Vagina (tissue), 2 donors: ENCODE results near the gene ADGRV1.

Source experiments
- POLR2A ChIP-seq, 2 donors: fragments of 450-650 bp; IDR thresholded peaks; one replicate each; pipeline ENCODE4 v1.6.1; 2017; ENCODE audit warnings: antibody characterized with exemption in 2 of 2, mild to moderate bottlenecking in 2 of 2, moderate library complexity in 2 of 2
- TF ChIP-seq, protein P1 (sequence below), 3 experiments: fragments of 450-650 bp in 2 of 3; fragments of 200-600 bp in 1 of 3; sonication (generic) in 1 of 3; IDR thresholded peaks; one replicate each; pipeline ENCODE4 v1.5.1; 2017 to 2019; ENCODE audit warnings: antibody characterized with exemption in 3 of 3, mild to moderate bottlenecking in 2 of 3, moderate library complexity in 2 of 3

GRCh38 chr5:91018200-91018599, 459.6 kb downstream of the ADGRV1 start:
- no peak for TF ChIP-seq POLR2A (IDR thresholded peaks at IDR 0.05)
- TF ChIP-seq, protein P1, sequence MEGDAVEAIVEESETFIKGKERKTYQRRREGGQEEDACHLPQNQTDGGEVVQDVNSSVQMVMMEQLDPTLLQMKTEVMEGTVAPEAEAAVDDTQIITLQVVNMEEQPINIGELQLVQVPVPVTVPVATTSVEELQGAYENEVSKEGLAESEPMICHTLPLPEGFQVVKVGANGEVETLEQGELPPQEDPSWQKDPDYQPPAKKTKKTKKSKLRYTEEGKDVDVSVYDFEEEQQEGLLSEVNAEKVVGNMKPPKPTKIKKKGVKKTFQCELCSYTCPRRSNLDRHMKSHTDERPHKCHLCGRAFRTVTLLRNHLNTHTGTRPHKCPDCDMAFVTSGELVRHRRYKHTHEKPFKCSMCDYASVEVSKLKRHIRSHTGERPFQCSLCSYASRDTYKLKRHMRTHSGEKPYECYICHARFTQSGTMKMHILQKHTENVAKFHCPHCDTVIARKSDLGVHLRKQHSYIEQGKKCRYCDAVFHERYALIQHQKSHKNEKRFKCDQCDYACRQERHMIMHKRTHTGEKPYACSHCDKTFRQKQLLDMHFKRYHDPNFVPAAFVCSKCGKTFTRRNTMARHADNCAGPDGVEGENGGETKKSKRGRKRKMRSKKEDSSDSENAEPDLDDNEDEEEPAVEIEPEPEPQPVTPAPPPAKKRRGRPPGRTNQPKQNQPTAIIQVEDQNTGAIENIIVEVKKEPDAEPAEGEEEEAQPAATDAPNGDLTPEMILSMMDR (IDR thresholded peaks at IDR 0.05) = no peak
